Thoracic aorta (tissue), 2 donors: ENCODE results near the gene CRADD. TPM values are rescaled to one million over a fixed set of nuclear protein-coding genes. Genes with fewer than 3 reads are reported as not detected.

Experiments
- ATAC-seq: fragments of 150-250 bp; one replicate; pipeline ENCODE4 v1.8.0; 2017; ENCODE audit warnings: low read depth; ENCODE audit not compliant: insufficient number of reproducible peaks, low FRiP score
- DNase-seq: peaks from one replicate; pipeline ENCODE4 v3.0.0-alpha.2; 2020; ENCODE audit warnings: low spot score
- H3K27ac ChIP-seq, 2 donors: fragments of 200-600 bp; sonication (generic); 1 replicate in 1 of 2; 2 replicates in 1 of 2; pipeline ENCODE4 v1.5.1; 2016; ENCODE audit warnings: mild to moderate bottlenecking in 2 of 2, moderate library complexity in 2 of 2
- H3K27me3 ChIP-seq: fragments of 200-600 bp; sonication (generic); replicated peaks from 2 replicates; pipeline ENCODE4 v1.6.0; 2016; ENCODE audit warnings: mild to moderate bottlenecking; ENCODE audit not compliant: insufficient read depth
- H3K36me3 ChIP-seq: fragments of 200-600 bp; sonication (generic); one replicate; pipeline ENCODE4 v1.5.1; 2016
- H3K4me1 ChIP-seq, 2 donors: fragments of 200-600 bp; sonication (generic); 1 replicate in 1 of 2; 2 replicates in 1 of 2; pipeline versions ENCODE4 v1.5.1 to v1.6.0; 2016; ENCODE audit warnings: low read depth in 2 of 2, mild to moderate bottlenecking in 1 of 2; ENCODE audit not compliant: control insufficient read depth in 1 of 2
- H3K4me3 ChIP-seq: fragments of 200-600 bp; sonication (generic); 2 replicates; pipeline ENCODE4 v1.5.1; 2016; ENCODE audit warnings: mild to moderate bottlenecking
- H3K9me3 ChIP-seq: fragments of 200-600 bp; sonication (generic); 2 replicates; pipeline ENCODE4 v1.5.1; 2016
- CTCF ChIP-seq: fragments of 200-600 bp; sonication (generic); IDR thresholded peaks from one replicate; pipeline ENCODE4 v1.5.1; 2019; ENCODE audit warnings: antibody characterized with exemption
- total RNA-seq, 2 donors: library from RNA; depleted of rRNA; stranded (reverse); fragments of >200 nt; gene quantifications; one replicate each; pipeline versions ENCODE4 v1.1.0 to v1.2.3, GENCODE V29; 2016

Gene CRADD
- total RNA-seq, 2 donors from 2014 or later: 33.0 to 57.9 TPM

GRCh38 chr12:93763746-93764147 is 86.6 kb downstream of the CRADD start:
- Histone ChIP-seq H3K4me3 (no peak overlapping the region), H3K4me1 (peaks cover 11 to 20% of the 10 kb centered on the region in 2 donors), H3K36me3 (no peaks in the 10 kb centered on the region), H3K9me3 (no peaks in the 10 kb centered on the region), H3K27ac (no peak overlapping the region), H3K27me3 (no peaks in the 10 kb centered on the region)
- no peak for ATAC-seq
- no peak for TF ChIP-seq CTCF
- no peak for DNase-seq

DNA sequence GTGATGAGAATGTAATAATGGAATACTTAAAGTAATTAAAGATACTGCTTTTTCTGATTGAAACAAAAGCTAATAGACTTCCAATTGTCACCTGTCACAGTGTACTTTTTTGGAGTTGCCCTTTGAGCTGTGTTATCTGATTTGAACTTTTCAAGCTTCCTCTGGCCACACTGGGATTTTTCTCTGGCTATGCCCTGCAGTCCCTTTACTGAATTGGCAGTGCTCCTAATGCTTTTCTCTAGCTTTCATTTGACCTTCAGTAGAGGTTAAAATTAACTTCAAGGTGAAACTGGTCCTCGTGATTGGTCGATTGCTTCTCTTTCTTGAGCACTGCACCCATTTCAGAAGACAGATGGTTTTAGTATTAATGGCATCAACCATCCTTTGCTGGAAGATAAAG is 89.2 kb downstream of the CRADD start:
- Histone ChIP-seq H3K4me1 (peaks cover 0 to 7% of the 10 kb centered on the region in 2 donors), H3K4me3 (no peak overlapping the region), H3K9me3 (no peaks in the 10 kb centered on the region), H3K27ac (peak overlapping the region in 1 of 2 donors; percentile 34), H3K27me3 (no peaks in the 10 kb centered on the region), H3K36me3 (no peaks in the 10 kb centered on the region)
- no peak for DNase-seq
- ATAC-seq: no peak
- no peak for TF ChIP-seq CTCF

DNA sequence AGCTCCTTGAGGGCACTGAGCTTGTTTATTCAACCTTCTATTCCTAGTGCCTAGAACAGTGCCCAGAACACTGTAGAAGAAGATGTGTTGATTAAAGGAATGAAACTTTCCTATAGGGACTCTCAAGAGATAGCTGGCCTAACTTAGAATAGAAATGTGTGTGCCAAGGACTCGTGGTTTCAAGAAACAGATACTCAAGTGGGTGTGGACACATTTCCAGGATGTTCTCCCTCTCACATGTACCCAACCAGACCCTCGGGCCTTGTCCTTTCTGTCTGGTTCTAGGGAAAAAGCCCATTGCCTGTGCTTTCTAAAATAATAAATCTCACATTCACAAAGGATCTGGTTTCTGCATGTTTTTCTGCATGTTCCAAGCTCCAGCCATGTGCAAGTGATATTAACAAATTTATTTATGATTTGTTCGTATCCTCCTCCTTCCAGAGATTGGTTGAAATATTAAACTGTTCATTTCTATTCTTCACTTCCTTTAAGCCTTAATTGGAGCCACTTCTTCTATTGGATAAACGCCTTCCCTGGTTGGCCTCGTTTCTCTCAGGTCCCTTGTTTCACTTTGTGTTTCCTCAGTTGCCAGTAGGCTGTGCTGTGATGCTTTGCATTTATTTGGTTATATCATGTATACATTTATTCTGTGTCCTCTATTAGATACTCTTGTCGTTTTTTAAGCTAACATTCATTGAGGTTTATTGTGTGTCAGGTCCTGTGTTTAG is 89.8 kb downstream of the CRADD start:
- Histone ChIP-seq H3K27me3 (no peaks in the 10 kb centered on the region), H3K4me1 (peaks cover 0 to 1% of the 10 kb centered on the region in 2 donors), H3K9me3 (no peaks in the 10 kb centered on the region), H3K4me3 (peak overlapping the region; percentile 15), H3K36me3 (no peaks in the 10 kb centered on the region), H3K27ac (peak overlapping the region in 1 of 2 donors; percentile 34)
- DNase-seq: no peak
- ATAC-seq: peak; percentile 74
- TF ChIP-seq CTCF: peak; percentile 52

DNA sequence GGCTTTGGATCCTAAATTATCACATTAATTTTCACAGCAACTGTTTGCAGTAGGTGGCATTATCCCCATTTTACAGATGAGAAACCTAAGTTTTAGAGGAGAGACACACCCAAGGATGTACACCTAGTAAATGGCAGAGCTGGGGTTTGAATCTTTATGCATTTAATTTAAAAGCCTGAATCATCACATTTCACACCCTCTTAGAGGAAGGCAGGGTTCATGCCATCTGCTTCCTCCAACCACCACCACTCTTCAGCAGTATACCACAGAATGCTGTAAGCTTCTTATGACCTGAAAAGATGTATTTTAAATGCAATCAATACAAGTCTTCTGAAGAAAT is 90.3 kb downstream of the CRADD start:
- H3K4me1 ChIP-seq: no peaks in the 10 kb centered on the region
- DNase-seq: no peak
- no peak for TF ChIP-seq CTCF
- no peak for ATAC-seq
- peak overlapping the region; percentile 15 for H3K4me3 ChIP-seq
- H3K27me3 ChIP-seq: no peaks in the 10 kb centered on the region
- H3K36me3 ChIP-seq: no peaks in the 10 kb centered on the region
- H3K27ac ChIP-seq: peak overlapping the region in 1 of 2 donors; percentile 34
- H3K9me3 ChIP-seq: no peaks in the 10 kb centered on the region

GRCh38 chr12:93772003-93772700 is 95.0 kb downstream of the CRADD start:
- Histone ChIP-seq H3K27me3 (no peaks in the 10 kb centered on the region), H3K9me3 (no peaks in the 10 kb centered on the region), H3K4me3 (no peak overlapping the region), H3K36me3 (no peaks in the 10 kb centered on the region), H3K4me1 (peaks cover 12% of the 10 kb centered on the region in 2 donors), H3K27ac (no peak overlapping the region)
- DNase-seq (no peak), ATAC-seq (no peak)
- no peak for TF ChIP-seq CTCF
